ENCODE measurements around the gene EDEM3. TPM values are rescaled to one million over a fixed set of nuclear protein-coding genes. Genes with fewer than 3 reads are reported as not detected.

Gene EDEM3
- total and polyA plus RNA-seq, 9 of the 15 experiments (the other 6 are each of a cell fraction or from before 2014, with no cell fraction given): 15.8 to 46.6 (median 28.0) TPM

- no peak for TF ChIP-seq THRB (CRISPR knock-in tag; conservative IDR thresholded peaks at IDR 0.05)
- TF ChIP-seq SIX5 (IDR thresholded peaks at IDR 0.05; ENCODE audit: borderline replicate concordance in 1 of 2, insufficient read depth in 1 of 2, low read depth in 1 of 2, low read length in 2 of 2): no peak
- TF ChIP-seq MYC (IDR thresholded peaks at IDR 0.05; ENCODE audit: low read depth, low read length): peak; percentile 65; the same call in 1 of the 2 replicates
- peak; percentile 47; the same call in 1 of the 2 replicates for TF ChIP-seq MYC (CRISPR knock-in tag; IDR thresholded peaks at IDR 0.05; ENCODE audit: borderline replicate concordance, low read depth)
- no peak for TF ChIP-seq BCL6 (CRISPR knock-in tag; IDR thresholded peaks at IDR 0.05)
- TF ChIP-seq OTX1 (CRISPR knock-in tag; IDR thresholded peaks at IDR 0.05): 0 out of 2 replicates have a peak, but pooled peaks have one; percentile 13
- peak; percentile 54 for TF ChIP-seq FOSL1 (tag; conservative IDR thresholded peaks at IDR 0.05)
- no peak for TF ChIP-seq HNRNPL (IDR thresholded peaks at IDR 0.05; ENCODE audit: low read depth, low read length)
- TF ChIP-seq ZBTB17 (CRISPR knock-in tag; IDR thresholded peaks at IDR 0.05): no peak; the same call in 1 of the 2 replicates
- peak; percentile 34 for TF ChIP-seq TAF1 (IDR thresholded peaks at IDR 0.05; ENCODE audit: control insufficient read depth, extremely low read depth, insufficient read depth, low read length, severe bottlenecking)
- no peak for TF ChIP-seq ZFX (CRISPR knock-in tag; IDR thresholded peaks at IDR 0.05)
- TF ChIP-seq RFX5 (IDR thresholded peaks at IDR 0.05; ENCODE audit: low read depth, low read length): no peak
- TF ChIP-seq STAT5A (IDR thresholded peaks at IDR 0.05; ENCODE audit: borderline replicate concordance, low read length): no peak
- peak; percentile 85 for TF ChIP-seq ZNF592 (IDR thresholded peaks at IDR 0.05)
- no peak for TF ChIP-seq GATA2 (CRISPR knock-in tag; IDR thresholded peaks at IDR 0.05)
- TF ChIP-seq MCM3 (IDR thresholded peaks at IDR 0.05): no peak
- no peak for TF ChIP-seq ZNF140 (CRISPR knock-in tag; IDR thresholded peaks at IDR 0.05)
- no peak for TF ChIP-seq CHD4 (IDR thresholded peaks at IDR 0.05; ENCODE audit: insufficient read depth, insufficient replicate concordance, low read depth, low read length, poor library complexity, severe bottlenecking)
- TF ChIP-seq CBFB (CRISPR knock-in tag; IDR thresholded peaks at IDR 0.05): no peak
- no peak for TF ChIP-seq SNAPC5 (CRISPR knock-in tag; IDR thresholded peaks at IDR 0.05)
- TF ChIP-seq TAF7 (tag; IDR thresholded peaks at IDR 0.05): 0 out of 2 replicates have a peak, but pooled peaks have one; percentile 24
- no peak for TF ChIP-seq JUND (IDR thresholded peaks at IDR 0.05; ENCODE audit: borderline replicate concordance, low read depth, low read length)
- TF ChIP-seq JUND (tag; IDR thresholded peaks at IDR 0.05; ENCODE audit: borderline replicate concordance, low read depth, low read length): 0 out of 3 replicates have a peak, but pooled peaks have one; percentile 26
These were observed 788 bp upstream of the EDEM3 start (continued) for GRCh38 chr1:184755226-184756065.

Data from K562 (cell line).